ENCODE measurements around the gene ASTN2.

GRCh38 chr9:116404228-116404627, 1010.6 kb downstream of the ASTN2 start:
- no peak for TF ChIP-seq CTCF (conservative IDR thresholded peaks at IDR 0.05)
- TF ChIP-seq ZFX (IDR thresholded peaks at IDR 0.05), result no peak
